Endothelial cell of umbilical vein (primary cell): ENCODE results near the gene CDK5.
A peak's percentile ranks its signal among the peaks of the same experiment; 100 is the strongest.

Experiments used
- FOS ChIP-seq: IDR thresholded peaks from 2 replicates; pipeline ENCODE4 v1.6.1; 2011; ENCODE audit warnings: mild to moderate bottlenecking, low read length, moderate library complexity, borderline replicate concordance; ENCODE audit not compliant: insufficient read depth
- POLR2A ChIP-seq: IDR thresholded peaks from 2 replicates; pipeline ENCODE4 v1.6.1; 2012; ENCODE audit warnings: low read depth, mild to moderate bottlenecking, control low read depth, low read length
- TF ChIP-seq, protein P1 (sequence below), 2 donors: IDR thresholded peaks; 1 replicate in 1 of 2; 2 replicates in 1 of 2; pipeline ENCODE4 v1.5.1; 2011; ENCODE audit warnings: low read length in 2 of 2, mild to moderate bottlenecking in 2 of 2, moderate library complexity in 2 of 2, control low read depth in 1 of 2, inconsistent platforms in 1 of 2, low read depth in 1 of 2; ENCODE audit not compliant: insufficient read depth in 1 of 2; ENCODE audit errors: extremely low read depth in 1 of 2
- TF ChIP-seq, protein P2 (sequence below): IDR thresholded peaks from 2 replicates; pipeline ENCODE4 v1.6.1; 2011; ENCODE audit not compliant: insufficient read depth, insufficient read length

DNA sequence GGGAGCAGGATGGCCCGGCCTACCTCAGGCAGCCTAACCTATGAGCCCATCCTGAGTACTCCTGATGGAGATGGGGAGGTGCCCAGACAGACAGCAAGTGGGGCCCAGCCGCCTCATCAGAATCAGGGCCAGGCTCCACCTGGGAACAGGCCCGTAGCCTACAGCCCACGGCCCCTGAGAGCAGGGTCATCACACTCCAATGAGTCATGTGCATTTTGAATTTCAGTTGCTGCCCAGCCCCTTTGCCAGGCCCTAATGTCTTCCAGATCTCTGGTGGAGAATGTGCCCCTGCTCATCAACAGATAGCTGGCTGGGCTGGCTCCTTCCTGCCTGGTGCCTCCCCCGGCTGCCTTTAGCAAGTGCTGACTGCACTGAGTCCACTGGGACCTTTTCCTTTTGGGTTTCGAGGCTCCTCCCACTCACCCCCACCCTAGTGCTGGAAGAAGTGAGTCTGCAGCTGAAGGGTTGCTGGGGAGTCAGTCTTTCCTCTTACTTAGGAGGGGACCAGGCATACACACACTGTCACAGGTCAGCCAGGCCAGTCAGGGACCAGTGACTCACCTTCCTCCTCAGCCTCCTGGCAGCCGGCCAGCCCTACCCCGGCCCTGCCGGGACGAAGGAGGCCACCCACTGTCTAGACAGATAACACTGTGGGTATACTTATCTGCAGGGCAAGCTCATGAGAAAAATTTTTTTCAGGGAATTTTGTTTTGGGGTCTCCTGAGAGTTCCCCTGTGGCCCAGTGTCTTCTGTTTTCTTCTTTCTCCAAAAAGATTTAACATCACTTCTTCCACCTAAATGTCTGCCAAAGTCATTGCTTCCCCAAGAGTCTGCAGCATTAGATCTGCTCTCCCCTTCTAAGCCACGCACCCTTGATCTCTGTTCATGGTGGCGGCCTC lies 18.5 kb downstream of the CDK5 start:
- TF ChIP-seq FOS (peak; percentile 94), POLR2A (peak; percentile 15)
- TF ChIP-seq, protein P1, sequence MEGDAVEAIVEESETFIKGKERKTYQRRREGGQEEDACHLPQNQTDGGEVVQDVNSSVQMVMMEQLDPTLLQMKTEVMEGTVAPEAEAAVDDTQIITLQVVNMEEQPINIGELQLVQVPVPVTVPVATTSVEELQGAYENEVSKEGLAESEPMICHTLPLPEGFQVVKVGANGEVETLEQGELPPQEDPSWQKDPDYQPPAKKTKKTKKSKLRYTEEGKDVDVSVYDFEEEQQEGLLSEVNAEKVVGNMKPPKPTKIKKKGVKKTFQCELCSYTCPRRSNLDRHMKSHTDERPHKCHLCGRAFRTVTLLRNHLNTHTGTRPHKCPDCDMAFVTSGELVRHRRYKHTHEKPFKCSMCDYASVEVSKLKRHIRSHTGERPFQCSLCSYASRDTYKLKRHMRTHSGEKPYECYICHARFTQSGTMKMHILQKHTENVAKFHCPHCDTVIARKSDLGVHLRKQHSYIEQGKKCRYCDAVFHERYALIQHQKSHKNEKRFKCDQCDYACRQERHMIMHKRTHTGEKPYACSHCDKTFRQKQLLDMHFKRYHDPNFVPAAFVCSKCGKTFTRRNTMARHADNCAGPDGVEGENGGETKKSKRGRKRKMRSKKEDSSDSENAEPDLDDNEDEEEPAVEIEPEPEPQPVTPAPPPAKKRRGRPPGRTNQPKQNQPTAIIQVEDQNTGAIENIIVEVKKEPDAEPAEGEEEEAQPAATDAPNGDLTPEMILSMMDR (IDR thresholded peaks at IDR 0.05; ENCODE audit: extremely low read depth in 1 of 2, insufficient read depth in 1 of 2, low read depth in 1 of 2, low read length in 2 of 2), result no peak
- TF ChIP-seq, protein P2, sequence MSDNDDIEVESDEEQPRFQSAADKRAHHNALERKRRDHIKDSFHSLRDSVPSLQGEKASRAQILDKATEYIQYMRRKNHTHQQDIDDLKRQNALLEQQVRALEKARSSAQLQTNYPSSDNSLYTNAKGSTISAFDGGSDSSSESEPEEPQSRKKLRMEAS, result no peak
